NCI-H2171 treated with DMSO at 0.1 percent for 48 hours (cell line): ENCODE data around the gene GK2.
A peak's percentile ranks its signal among the peaks of the same experiment; 100 is the strongest.

Experiments
- DNase-seq: peaks from one replicate; lab custom pipeline; 2025; lab: John Stamatoyannopoulos, UW

Gene GK2

DNA sequence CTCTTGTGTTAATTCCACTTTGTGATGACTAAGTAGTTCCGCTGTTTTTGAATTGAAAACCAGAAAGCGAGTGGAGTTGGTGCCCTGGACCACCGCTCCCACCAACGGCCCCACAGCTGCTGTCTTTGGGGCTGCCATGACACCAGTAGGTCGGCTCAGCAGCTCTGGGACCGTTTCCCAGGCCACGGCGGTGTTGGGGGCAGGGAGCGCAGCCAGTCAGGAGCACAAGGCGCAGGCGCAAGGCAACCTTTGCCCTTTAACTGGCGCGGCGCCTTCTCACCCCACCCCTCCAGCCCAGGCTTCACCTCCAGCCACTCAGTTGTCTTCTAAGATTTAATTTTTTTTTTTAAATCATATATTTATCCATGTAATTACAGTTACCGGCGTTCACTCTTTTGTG is at the start of gene GK2:
TSS of gene GK2 (minus strand) at position 166 of the 400 bp plus-strand sequence. CDS start at position 138, 28 bp downstream.
- no peak for DNase-seq

DNA sequence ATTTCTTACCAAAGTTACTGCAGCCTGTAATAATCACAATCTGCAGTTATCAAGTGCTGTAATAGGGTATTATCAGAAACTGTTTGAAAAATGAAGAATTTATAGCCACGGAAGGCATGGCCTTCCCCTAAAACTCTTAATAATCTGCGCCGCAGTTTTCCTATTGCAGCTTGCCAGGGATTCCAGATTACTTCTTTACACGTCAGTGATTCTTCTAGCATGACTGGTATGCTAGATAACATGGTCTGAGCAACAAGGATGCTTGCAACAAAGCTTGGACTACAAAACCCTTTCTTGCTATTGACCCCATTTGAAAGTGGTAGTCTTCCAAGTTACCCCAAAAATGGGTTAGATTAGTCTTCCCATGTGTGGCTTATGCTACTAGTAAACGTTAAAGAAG is 47.2 kb upstream of the GK2 start:
- DNase-seq, result no peak

DNA sequence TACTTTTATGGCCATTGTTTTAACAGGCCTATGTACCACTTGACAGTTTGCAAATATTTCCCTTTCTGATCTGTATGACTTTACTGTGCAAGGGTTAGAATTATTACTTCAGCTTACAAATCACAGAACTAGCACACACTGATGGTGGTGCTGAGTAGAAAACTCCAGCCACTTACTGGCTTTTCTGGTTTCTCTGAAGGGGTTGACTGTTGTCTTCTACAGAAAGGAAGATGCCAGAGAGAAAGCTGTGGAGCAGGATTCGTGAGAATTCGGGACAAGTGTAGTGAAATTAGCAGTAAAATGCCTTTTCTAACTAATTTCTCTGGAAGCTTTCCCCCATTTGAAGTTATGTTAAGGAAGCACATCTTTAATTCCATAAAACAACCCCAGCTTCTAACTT is 46.6 kb upstream of the GK2 start:
- no peak for DNase-seq

DNA sequence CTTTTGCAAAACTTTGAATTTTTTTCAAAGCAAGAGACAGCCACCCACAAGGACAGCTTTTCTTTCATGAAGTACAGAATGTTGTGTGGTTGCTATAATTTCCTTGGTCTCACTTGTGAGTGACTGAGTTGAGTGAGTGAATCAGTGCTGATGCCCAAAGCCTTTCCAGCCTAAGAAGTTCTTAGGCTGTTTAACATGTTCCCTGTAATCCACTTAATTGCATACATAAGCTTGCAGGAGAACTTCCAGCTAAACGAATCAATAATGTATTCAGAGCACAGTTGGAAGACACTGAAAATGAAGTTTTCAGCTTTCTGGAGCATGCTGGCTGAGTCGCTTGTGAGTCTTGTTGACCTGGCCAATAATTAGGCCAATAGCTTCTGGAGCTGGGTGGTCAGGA is 42.0 kb upstream of the GK2 start:
- no peak for DNase-seq

DNA sequence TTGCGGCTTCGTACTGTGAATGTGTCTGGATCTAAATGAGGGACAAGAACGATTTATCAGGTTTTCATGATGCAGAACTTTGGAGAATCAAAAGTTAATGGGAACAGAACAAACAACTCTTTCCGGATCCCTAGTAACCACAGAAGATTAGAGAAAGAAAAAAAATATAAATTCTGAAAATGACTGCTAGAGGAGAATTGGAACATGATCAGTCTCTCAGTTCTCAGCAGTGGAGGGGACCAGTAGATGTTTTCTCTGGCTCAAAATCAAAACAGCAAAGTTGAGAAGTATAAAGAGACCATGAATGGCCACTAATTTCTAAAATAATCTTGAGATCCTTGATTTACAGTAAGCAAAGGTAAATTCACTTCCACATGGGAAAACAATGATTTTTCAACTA is 38.1 kb upstream of the GK2 start:
- DNase-seq, result no peak

DNA sequence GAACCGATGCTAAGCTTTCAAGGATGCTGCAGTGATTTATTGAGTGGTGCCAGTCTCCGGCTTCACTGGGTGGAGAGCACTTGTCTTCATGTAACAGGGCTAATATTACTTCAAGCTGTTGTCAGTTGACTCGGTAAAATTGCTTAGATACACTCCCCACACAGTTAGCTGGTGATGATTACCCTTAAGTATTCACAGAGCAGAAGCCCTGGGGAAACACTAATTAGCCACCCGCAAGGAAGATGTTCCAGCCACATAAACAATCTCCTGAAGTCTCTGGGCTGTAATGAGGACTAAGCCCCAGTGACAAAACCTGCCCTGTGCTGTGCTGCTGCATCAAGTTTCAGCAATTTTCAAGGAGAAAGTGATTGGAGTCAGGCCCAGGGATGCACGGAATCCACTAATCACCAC is 37.3 kb upstream of the GK2 start:
- DNase-seq, result peak; percentile 95

DNA sequence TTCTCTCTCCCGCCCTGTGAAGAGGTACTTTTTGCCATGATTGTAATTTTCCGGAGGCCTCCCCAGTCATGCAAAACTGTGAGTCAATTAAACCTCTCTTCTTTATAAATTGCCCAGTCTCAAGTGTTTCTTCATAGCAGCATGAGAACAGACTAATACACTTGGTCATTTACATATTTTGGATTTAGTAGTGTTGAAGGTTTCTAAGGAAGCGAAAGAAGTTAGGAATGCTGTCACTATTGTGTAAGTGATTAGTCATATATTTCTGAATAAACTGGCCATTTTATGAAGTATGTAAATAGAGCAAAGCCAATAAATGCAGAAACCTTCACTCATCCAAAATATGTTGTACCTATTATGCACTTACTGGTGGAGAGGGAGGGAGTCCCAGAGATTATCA is 34.4 kb upstream of the GK2 start:
- DNase-seq, result no peak

DNA sequence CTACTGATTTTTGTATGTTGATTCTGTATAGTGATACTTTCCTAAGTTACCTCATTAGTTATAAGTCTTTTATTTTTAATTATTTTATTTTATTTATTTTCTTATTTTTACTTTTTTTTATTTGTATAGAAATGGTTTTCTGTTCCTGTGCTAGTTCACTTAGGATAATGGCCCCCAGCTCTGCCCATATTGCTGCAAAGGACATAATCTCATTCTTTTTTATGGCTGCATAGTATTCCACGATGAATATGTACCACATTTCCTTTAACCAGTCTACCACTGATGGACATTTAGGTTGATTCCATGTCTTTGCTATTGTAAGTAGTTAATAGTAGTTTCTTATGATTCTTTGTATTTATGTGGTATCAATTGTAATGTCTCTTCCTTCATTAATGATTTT is 31.5 kb upstream of the GK2 start:
- DNase-seq, result no peak

DNA sequence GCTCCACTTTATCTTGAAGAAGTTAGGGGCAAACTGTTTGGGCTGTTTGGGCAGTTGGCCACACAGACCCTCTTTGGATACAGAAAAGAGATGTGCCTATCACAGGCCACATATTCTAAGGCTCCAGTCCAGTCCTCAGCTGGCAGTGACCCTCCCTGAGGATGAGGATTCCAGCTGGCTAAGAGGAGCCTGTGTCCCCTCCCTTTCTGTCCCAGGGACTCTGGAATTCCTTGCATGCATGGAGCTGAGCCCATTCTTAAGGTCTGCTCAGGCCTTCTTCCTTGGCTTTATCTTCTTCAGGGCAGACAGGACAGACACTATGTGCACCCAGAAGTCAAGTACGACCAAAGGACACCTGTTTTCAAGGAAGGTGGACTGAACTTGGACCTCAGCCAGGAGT is 23.8 kb upstream of the GK2 start:
- DNase-seq, result no peak

DNA sequence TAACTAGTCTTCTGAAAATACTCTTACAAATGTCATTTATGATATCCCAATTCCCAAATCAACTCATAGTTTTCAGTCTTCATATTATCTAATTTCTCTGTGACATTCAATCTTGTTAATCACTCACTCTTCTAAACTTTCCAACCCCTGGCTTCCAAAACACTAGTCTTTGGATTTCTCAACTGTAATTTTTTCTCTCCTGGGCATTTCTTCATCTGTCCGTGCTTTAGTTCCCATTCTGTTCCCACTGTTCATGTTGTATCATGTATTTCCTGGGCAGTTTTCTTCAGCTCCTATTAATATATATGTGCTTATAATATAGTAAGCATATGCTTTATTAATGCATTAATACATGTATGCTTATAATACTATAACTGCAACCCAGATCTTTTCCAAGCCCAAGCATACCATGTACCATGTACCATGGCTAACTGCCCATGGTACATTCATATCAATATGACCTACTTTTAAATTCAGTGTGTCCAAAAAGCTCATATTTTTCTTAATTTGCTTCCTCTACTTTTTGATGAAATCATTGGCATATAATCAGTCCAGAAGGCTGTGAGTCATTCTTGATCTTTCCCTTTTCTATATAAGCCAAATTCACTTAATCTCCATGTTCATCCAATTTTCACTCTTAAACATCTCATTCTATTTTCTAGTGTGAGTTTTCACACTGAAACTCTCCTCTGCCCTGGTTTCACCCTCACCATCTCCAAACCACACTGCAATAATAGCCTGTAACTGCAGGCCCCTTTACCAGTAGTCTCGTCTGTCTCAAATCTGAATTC is 21.3 kb upstream of the GK2 start:
- no peak for DNase-seq

DNA sequence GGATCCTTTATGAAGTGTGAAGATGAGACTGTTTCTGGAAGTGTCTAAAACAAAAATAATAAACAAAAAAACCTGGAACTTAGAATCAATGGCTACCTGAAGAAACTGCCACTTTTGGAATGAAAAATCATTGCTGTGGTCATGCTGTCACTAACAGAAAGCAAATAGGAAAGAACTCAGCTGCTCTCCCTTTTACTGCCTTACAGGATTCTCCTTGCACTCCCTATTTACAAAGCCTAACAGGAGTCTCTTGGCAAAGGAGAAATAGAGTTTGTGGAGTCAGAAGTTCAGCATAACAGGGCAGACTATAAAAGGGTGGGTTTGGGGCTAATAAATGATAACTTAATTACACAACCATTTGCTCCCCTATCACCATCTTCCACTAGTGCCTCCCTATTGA is 19.0 kb upstream of the GK2 start:
- DNase-seq, result no peak

DNA sequence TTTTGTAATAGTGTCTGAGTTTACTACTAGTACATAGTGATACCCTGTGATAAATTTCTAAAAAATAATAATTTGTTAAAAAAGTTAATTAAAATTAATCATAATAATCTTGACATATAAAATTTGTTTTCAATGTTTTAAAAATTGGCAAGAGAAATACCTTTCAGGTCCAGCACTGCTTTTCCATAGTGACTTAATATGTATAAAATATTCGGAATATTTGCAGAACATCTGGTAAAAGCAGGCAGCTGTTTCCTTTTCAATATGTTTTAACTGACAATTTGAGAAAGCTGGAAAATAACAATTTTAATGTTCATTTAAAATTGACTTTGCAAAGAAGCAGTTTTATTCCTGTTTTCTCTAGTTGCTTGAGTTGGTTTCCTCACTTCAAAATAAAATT is 17.6 kb upstream of the GK2 start:
- DNase-seq, result no peak

DNA sequence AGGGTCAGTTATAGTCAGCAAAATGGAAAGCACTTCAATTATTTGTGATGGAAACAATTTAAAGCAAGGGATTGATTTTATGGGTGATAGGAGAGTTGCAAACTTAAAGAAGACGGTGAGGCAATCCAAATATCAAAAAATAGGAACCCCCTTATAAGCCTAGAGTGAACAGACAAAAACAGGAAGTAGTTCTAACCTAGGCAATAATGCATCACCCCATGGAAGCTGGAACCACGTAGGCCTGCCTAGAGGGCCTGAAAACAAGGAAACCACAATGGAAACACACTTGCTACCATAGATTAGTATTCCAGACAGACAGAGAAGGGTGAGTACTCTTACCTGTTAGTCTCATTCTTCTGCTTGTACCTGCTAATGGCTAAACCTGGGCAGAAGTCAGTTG is 13.5 kb upstream of the GK2 start:
- DNase-seq, result no peak

DNA sequence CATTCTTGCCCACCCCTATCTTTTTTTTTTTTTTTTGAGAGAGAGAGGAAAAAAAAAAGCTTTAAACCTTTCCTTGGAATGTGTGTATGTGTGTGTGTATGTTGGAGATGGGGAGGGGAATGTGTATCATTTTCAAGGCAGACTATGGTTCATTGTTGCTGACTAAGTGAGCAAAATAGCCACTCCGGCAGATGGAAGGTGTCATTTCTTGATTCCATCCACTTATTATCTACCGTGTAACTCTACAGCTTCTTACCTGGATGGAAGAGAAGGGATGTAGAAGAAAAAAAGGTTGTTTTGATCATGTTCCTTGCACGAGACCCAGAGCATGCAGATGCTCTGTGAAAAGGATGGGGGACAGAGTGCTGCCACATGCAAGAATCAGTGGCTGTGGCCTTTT is 5.9 kb upstream of the GK2 start:
- DNase-seq, result peak; percentile 94

DNA sequence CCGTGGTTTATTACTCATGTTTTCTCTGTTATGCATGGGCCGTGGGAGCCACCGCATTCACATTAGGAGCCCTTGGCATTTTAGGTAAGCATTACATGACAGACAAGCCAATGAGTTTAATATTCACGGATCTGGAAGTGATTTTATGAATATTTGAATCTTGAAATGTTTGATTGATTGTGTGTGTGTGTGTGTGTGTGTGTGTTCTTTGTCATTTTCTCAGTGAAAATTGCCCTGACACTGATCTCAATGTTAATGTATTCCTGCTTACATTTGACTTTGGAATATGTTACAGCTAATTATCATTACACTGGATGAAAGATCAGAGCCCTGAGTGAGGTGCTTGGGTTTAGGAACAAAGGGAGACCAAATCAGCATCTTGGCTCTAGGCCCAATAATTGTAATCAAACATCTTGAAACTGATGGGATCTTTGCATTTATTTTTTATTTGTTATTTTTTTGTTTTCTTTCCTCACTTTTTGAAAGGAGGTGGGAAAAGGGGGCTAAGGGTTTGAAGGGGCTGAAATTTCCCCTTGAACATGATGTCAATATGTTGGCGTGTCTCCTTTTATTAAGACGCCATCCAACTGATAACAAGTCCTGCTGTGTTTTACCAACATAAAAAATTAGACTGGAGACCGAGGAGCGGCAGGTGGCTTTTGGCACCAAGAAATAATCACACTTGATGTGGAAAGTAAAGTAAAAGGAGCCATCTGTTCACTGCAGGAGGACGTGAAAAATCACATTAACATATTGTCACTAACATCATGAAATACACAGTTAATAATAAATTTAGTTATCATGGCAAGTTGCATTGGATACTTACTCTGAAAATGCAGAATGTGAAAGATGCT is 5.2 kb upstream of the GK2 start:
- peak; percentile 95 for DNase-seq

DNA sequence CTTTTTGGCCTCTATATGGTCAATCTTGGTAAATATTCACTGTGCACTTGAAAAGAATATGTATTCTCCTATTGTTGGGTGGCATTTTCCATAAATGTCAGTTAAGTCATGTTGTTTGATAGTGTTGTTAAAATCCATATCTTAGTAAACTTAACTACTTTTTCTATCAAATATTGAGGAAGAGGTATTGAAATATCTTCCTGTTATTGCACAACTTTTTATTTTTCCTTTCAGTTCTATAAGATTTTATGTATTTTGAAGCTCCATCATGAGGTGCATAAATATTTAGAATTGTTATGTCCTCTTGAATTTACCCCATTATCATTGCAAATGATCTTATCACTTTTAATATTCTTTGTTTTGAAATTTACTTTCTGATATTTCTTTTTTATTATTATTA is 3.4 kb downstream of the GK2 start:
- DNase-seq, result no peak

DNA sequence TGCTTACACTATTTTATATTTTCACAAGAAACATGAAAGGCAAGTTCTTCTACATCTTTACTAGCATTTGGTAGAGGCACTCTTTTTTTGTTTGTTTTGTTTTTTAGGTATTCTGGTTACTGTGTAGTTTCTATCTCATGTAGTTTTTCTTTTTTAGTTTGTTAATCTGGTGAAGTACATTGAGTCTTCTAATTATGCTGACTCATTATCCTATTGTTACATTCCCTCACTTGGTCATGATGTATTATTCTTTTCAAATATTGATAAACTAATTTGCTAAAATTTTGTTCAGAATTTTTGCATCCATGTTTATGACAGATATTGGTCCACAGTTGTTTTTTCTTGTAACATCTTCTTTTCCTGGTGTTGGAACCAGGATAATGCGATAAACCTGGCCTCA is 4.7 kb downstream of the GK2 start:
- DNase-seq, result no peak

DNA sequence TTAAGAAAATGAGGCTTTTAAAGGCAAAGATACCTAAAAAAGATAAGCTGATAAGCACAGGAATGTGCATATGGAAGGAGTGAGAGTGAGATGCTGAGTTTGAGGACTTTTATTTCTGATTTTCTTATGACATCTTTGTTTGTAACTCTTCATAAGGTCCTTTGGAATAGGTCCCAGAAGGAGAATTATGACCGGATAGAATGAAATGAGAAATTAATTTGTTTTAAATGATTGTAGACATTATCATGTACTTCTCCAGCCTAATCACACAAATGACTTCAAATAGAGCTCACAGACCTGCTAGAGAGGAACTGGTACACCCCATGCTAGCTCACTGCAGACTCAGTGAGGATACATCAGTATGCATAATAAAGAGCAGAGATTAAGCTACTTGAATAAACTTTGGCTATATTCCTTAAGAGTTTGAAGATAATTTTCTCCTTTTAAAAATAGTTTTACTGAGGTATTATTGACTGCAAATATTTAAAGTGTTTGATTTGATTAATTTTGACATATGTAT is 5.6 kb downstream of the GK2 start:
- DNase-seq, result no peak

DNA sequence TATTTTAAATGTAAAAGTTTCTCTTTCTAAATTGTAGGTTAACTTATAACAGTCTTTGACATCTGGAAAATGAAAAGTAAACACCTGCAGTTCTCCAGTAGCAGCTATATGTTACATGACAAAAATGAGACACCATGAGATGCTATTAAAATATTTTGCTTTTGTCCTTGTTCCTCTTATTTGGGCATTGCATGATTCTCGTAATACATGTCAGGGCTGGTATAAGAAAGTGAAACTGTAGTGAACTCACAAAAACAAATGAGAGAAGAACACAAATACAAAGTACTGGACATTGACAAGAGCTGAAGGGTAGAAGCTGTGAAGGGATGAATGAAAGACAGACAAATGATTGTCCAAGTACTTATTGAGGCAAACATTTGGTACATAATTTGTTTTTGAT is 9.0 kb downstream of the GK2 start:
- no peak for DNase-seq

DNA sequence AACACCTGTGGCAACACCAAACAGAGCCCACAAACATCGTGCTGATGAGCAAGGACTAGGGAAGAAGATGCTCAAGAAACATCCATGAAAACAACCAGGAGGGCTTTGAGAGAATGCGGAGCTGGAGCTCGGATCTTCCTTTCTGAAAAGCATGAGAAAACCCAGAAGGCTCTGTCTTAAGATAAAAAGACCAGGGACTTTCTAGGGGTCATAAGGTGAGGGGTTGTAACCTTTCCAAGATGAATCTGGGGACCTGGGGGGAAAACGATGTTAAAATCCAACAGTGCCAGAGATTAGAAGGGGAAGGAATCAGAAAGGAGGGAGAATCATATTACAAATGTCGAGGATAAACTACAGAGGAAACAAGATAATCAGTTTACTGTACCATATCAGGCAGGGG is 10.1 kb downstream of the GK2 start:
- no peak for DNase-seq

DNA sequence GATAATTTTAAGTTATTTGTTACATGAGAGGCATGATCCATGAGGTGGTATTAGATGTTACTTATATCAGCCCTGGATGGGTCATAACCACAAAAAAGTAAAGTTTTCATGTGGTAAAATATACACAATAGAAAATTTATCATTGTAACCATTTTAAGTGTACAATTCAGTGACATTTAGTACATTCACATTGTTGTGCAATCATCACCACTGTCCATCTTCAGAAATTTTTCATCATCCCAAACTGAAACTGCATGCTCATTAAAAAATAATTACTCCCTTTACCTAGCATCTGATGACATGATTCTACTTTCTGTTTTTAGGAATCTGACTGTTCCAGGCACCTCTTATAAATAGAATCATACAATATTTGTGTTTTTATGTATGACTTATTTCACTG is 11.2 kb downstream of the GK2 start:
- DNase-seq, result no peak

DNA sequence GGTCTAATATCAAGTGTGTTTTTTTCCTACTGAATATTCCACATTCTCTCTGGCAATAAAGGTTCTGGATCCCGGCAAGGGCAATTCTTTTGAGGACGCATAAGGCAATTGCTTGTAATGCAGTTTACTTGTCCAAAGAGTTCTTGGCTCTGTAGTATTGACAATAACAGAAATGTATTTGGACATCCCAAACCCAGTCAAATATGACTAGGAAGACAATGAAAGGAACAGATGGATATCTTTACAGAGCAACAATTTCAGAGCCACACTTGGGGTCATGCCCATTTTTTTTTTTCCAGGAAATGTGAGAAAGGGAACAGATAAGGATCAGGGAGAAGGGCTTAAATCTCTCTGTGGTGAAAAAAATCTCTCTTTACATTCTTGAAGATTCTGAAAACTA is 12.2 kb downstream of the GK2 start:
- peak; percentile 88 for DNase-seq

DNA sequence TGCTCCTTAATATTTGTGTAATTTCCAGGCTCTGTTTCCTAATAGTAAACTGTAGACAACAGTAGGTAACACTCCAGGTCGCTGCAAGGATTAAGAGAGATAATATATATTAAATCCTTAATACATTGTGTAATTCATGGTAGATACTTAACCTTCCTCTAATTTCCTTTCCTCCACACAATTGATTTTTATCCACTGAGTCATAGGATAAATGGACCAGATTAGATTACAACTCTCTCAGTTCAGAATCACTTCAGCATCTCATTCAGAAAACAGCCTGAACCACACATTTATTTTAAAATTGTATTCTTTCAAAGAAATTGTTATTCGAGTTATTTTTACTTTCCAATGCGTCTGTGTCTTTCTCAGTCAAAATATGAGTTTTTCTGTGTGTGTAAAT is 17.1 kb downstream of the GK2 start:
- no peak for DNase-seq
